HepG2 (cell line): ENCODE measurements around the gene KLHL21. TPM values are rescaled to one million over a fixed set of nuclear protein-coding genes. Genes with fewer than 3 reads are reported as not detected.

Experiments
- FOXC1 ChIP-seq: sonication (generic); formaldehyde crosslinking; IDR thresholded peaks from 2 replicates; pipeline ENCODE4 v1.8.0; 2022; ENCODE audit warnings: mild to moderate bottlenecking, missing genetic modification reagents, borderline replicate concordance
- HMGXB4 ChIP-seq, 2 experiments: sonication (generic) in 1 of 2; formaldehyde crosslinking in 1 of 2; IDR thresholded peaks; 2 replicates each; pipeline versions ENCODE4 v1.4.0 to v1.6.1; 2018 to 2020; ENCODE audit warnings: missing genetic modification reagents in 2 of 2, borderline replicate concordance in 1 of 2, low read depth in 1 of 2, mild to moderate bottlenecking in 1 of 2, missing biosample characterization in 1 of 2
- KMT2A ChIP-seq: sonication (generic); formaldehyde crosslinking; IDR thresholded peaks from 2 replicates; pipeline ENCODE4 v1.4.0; 2020; ENCODE audit warnings: missing genetic modification reagents
- MTA1 ChIP-seq: sonication (generic); formaldehyde crosslinking; IDR thresholded peaks from 2 replicates; pipeline ENCODE4 v1.4.0; 2020; ENCODE audit warnings: missing genetic modification reagents, mild to moderate bottlenecking, borderline replicate concordance
- NR1H2 ChIP-seq: sonication (generic); formaldehyde crosslinking; IDR thresholded peaks from 2 replicates; pipeline ENCODE4 v1.8.1; 2022; ENCODE audit warnings: low read depth, missing genetic modification reagents, borderline replicate concordance
- PPARG ChIP-seq: conservative IDR thresholded peaks from 2 replicates; pipeline ENCODE4 v1.6.1; 2016; ENCODE audit warnings: missing biosample characterization, missing genetic modification reagents
- REL ChIP-seq: sonication (generic); formaldehyde crosslinking; conservative IDR thresholded peaks from 2 replicates; pipeline ENCODE4 v1.8.0; 2022; ENCODE audit warnings: mild to moderate bottlenecking, missing genetic modification reagents, moderate library complexity
- TCF12 ChIP-seq, 2 experiments: fragments of 450-650 bp in 1 of 2; sonication (generic) in 1 of 2; formaldehyde crosslinking in 1 of 2; IDR thresholded peaks; 2 replicates each; pipeline versions ENCODE4 v1.6.1 to v1.8.0; 2017 to 2022; ENCODE audit warnings: antibody characterized with exemption in 1 of 2, mild to moderate bottlenecking in 1 of 2, missing genetic modification reagents in 1 of 2, moderate library complexity in 1 of 2
- TERF1 ChIP-seq: sonication (generic); formaldehyde crosslinking; IDR thresholded peaks from 2 replicates; pipeline ENCODE4 v1.8.0; 2022; ENCODE audit warnings: mild to moderate bottlenecking, missing genetic modification reagents, moderate library complexity
- UBTF ChIP-seq: sonication (generic); formaldehyde crosslinking; IDR thresholded peaks from 2 replicates; pipeline ENCODE4 v1.4.0; 2020; ENCODE audit warnings: mild to moderate bottlenecking, missing genetic modification reagents
- WIZ ChIP-seq: sonication (generic); formaldehyde crosslinking; IDR thresholded peaks from 2 replicates; pipeline ENCODE4 v1.5.1; 2020; ENCODE audit warnings: mild to moderate bottlenecking, missing genetic modification reagents
- ZFYVE20 ChIP-seq: sonication (generic); formaldehyde crosslinking; IDR thresholded peaks from 2 replicates; pipeline ENCODE4 v1.8.0; 2023; ENCODE audit warnings: low read depth, mild to moderate bottlenecking, moderate library complexity, missing genetic modification reagents, borderline replicate concordance
- ZMYM2 ChIP-seq: sonication (generic); formaldehyde crosslinking; IDR thresholded peaks from 2 replicates; pipeline ENCODE4 v1.8.0; 2022; ENCODE audit warnings: mild to moderate bottlenecking, missing genetic modification reagents
- ZNF101 ChIP-seq: sonication (generic); formaldehyde crosslinking; IDR thresholded peaks from 2 replicates; pipeline ENCODE4 v1.4.0; 2020; ENCODE audit warnings: mild to moderate bottlenecking, low read depth, missing genetic modification reagents, borderline replicate concordance
- ZNF207 ChIP-seq: fragments of 450-650 bp; IDR thresholded peaks from 2 replicates; pipeline ENCODE4 v1.6.1; 2016; ENCODE audit warnings: antibody characterized with exemption, borderline replicate concordance
- ZNF513 ChIP-seq: sonication (generic); formaldehyde crosslinking; conservative IDR thresholded peaks from 2 replicates; pipeline ENCODE4 v1.5.0; 2020; ENCODE audit warnings: missing genetic modification reagents
- ZNF614 ChIP-seq: IDR thresholded peaks from 2 replicates; pipeline ENCODE4 v1.6.1; 2018; ENCODE audit warnings: missing biosample characterization, missing genetic modification reagents, inconsistent platforms, borderline replicate concordance
- polyA plus RNA-seq, 8 experiments: library from polyadenylated mRNA; depleted of rRNA in 3 of 8; stranded (reverse) in 7 of 8; unstranded in 1 of 8; fragments of >200 nt; fragmentation: Illumina TruSeq in 4 of 8; extraction: Trizol in 4 of 8; gene quantifications; 2 replicates each; pipeline versions ENCODE4 v1.2.1 to v1.2.3, GENCODE V29; 2011 to 2016; ENCODE audit warnings: low read depth in 4 of 8, missing spikeins in 1 of 8, mixed read lengths in 1 of 8; ENCODE audit not compliant: insufficient read depth in 1 of 8
- total RNA-seq, 5 experiments: library from RNA; depleted of rRNA; stranded (reverse); fragments of >200 nt; fragmentation: Illumina TruSeq; extraction: Trizol; gene quantifications; 2 replicates each; pipeline ENCODE4 v1.2.3, GENCODE V29; 2016; ENCODE audit warnings: low read depth in 1 of 5
- TF ChIP-seq, protein P1 (sequence below): sonication (generic); formaldehyde crosslinking; IDR thresholded peaks from 2 replicates; pipeline ENCODE4 v1.4.0; 2020; ENCODE audit warnings: missing genetic modification reagents

Gene KLHL21
- total and polyA plus RNA-seq, 2 of the 13 experiments (the other 11 are each of a cell fraction or from before 2014, with no cell fraction given): 14.8 to 25.0 TPM

- TF ChIP-seq HMGXB4 (CRISPR knock-in tag; IDR thresholded peaks at IDR 0.05; ENCODE audit: borderline replicate concordance in 1 of 2, low read depth in 1 of 2) (0 out of 4 replicates have a peak, but pooled peaks of 1 of the 2 experiments have one; percentile 12), FOXC1 (no peak), PPARG (no peak), ZNF207 (no peak), ZNF101 (CRISPR knock-in tag) (no peak), KMT2A (no peak), UBTF (0 out of 2 replicates have a peak, but pooled peaks have one; percentile 7), NR1H2 (no peak), ZMYM2 (CRISPR knock-in tag) (0 out of 2 replicates have a peak, but pooled peaks have one; percentile 20), ZNF614 (CRISPR knock-in tag) (no peak), TERF1 (no peak), WIZ (CRISPR knock-in tag) (no peak), MTA1 (no peak), REL (CRISPR knock-in tag) (no peak), ZNF513 (CRISPR knock-in tag) (no peak), ZFYVE20 (CRISPR knock-in tag) (no peak), TCF12 (IDR thresholded peaks at IDR 0.05) (no peak), TCF12 (CRISPR knock-in tag; IDR thresholded peaks at IDR 0.05) (no peak)
- TF ChIP-seq, protein P1, sequence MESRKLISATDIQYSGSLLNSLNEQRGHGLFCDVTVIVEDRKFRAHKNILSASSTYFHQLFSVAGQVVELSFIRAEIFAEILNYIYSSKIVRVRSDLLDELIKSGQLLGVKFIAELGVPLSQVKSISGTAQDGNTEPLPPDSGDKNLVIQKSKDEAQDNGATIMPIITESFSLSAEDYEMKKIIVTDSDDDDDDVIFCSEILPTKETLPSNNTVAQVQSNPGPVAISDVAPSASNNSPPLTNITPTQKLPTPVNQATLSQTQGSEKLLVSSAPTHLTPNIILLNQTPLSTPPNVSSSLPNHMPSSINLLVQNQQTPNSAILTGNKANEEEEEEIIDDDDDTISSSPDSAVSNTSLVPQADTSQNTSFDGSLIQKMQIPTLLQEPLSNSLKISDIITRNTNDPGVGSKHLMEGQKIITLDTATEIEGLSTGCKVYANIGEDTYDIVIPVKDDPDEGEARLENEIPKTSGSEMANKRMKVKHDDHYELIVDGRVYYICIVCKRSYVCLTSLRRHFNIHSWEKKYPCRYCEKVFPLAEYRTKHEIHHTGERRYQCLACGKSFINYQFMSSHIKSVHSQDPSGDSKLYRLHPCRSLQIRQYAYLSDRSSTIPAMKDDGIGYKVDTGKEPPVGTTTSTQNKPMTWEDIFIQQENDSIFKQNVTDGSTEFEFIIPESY (CRISPR knock-in tag): no peak
Measured at GRCh38 chr1:6580593-6581409, 21.9 kb downstream of the KLHL21 start (continued).
